NB4 (cell line): ENCODE measurements around the gene CYB561.

Experiments used
- DNase-seq: peaks from one replicate; pipeline ENCODE4 v3.0.0; 2010; ENCODE audit warnings: low read depth
- H3K4me3 ChIP-seq: one replicate; pipeline ENCODE4 v1.5.1; 2011; ENCODE audit warnings: mild to moderate bottlenecking, low read depth, low read length, moderate library complexity
- MYC ChIP-seq: IDR thresholded peaks from 2 replicates; pipeline ENCODE4 v1.6.1; 2011; ENCODE audit warnings: low read depth, low read length
- POLR2A ChIP-seq: IDR thresholded peaks from 2 replicates; pipeline ENCODE4 v1.6.1; 2011; ENCODE audit warnings: mild to moderate bottlenecking; ENCODE audit not compliant: insufficient read length; ENCODE audit errors: extremely low read depth
- TF ChIP-seq, protein P1 (sequence below): IDR thresholded peaks from 2 replicates; pipeline ENCODE4 v1.6.1; 2011; ENCODE audit warnings: low read depth, low read length
- TF ChIP-seq, protein P2 (sequence below): IDR thresholded peaks from one replicate; pipeline ENCODE4 v1.5.1; 2012; ENCODE audit warnings: low read depth, low read length

CYB561 gene

GRCh38 chr17:63439687-63440086, 6.4 kb downstream of the CYB561 start:
- TF ChIP-seq MYC (no peak), POLR2A (no peak)
- TF ChIP-seq, protein P1, sequence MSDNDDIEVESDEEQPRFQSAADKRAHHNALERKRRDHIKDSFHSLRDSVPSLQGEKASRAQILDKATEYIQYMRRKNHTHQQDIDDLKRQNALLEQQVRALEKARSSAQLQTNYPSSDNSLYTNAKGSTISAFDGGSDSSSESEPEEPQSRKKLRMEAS, result no peak
- TF ChIP-seq, protein P2, sequence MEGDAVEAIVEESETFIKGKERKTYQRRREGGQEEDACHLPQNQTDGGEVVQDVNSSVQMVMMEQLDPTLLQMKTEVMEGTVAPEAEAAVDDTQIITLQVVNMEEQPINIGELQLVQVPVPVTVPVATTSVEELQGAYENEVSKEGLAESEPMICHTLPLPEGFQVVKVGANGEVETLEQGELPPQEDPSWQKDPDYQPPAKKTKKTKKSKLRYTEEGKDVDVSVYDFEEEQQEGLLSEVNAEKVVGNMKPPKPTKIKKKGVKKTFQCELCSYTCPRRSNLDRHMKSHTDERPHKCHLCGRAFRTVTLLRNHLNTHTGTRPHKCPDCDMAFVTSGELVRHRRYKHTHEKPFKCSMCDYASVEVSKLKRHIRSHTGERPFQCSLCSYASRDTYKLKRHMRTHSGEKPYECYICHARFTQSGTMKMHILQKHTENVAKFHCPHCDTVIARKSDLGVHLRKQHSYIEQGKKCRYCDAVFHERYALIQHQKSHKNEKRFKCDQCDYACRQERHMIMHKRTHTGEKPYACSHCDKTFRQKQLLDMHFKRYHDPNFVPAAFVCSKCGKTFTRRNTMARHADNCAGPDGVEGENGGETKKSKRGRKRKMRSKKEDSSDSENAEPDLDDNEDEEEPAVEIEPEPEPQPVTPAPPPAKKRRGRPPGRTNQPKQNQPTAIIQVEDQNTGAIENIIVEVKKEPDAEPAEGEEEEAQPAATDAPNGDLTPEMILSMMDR, result no peak
- no peak overlapping the region for H3K4me3 ChIP-seq
- peak; percentile 68 for DNase-seq

DNA sequence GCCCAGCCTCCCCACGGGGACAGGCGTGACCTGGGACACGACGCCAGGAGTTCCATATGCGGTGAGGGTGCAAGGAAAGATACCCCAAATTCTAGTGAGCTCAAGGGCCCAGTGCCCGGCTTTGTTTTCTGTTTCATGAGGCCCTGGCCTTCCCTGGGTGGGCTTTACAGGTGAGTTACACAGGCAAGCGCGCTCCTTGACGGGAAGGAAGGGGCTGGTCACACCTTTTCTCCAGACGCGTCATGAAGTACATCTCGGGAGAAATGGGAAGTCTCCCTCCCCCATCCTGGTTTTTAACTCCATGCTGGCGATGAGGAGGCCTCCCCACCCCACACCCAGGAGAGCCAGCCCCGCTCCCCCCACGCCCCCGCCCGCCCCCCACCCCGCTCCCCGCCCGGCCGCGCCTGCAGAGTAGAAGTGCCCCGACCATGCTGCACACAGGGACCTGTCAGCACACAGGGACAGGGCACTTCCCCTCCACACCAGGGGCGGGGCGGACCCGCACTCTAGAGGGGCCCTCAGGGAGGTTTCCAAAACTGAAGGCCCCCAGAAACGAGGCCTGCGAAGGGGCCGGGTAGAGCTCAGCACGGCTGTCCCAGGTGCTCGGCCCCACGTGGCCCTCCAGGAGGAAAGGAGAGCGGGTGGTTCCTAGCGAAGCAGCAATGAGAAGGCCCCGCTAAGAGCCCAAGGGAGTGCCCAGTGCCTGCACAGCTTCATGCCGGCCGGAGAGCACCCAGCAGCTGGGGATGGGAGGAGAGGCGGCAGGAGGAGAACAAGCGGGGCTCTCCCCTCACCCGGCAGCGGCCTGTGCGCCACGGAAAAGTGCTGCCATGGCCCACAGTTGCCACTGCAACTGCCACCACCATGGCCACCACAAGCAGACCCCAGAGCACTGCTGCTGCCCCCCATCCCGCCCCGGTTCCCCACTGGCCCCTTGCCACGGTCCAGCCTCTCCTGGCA, 7.7 kb downstream of the CYB561 start:
- TF ChIP-seq, protein P1, result no peak
- DNase-seq, result no peak
- H3K4me3 ChIP-seq, result no peak overlapping the region

- no peak for TF ChIP-seq MYC
- TF ChIP-seq, protein P1, result no peak
- no peak for TF ChIP-seq POLR2A
- TF ChIP-seq, protein P2, result no peak
- H3K4me3 ChIP-seq, result no peak overlapping the region
- DNase-seq, result no peak
These were observed 8.6 kb downstream of the CYB561 start for GRCh38 chr17:63437287-63438091.

GRCh38 chr17:63436523-63437110, 9.5 kb downstream of the CYB561 start:
- no peak overlapping the region for H3K4me3 ChIP-seq
- no peak for DNase-seq
- TF ChIP-seq, protein P1, result no peak
- TF ChIP-seq, protein P2, result peak; percentile 15

DNA sequence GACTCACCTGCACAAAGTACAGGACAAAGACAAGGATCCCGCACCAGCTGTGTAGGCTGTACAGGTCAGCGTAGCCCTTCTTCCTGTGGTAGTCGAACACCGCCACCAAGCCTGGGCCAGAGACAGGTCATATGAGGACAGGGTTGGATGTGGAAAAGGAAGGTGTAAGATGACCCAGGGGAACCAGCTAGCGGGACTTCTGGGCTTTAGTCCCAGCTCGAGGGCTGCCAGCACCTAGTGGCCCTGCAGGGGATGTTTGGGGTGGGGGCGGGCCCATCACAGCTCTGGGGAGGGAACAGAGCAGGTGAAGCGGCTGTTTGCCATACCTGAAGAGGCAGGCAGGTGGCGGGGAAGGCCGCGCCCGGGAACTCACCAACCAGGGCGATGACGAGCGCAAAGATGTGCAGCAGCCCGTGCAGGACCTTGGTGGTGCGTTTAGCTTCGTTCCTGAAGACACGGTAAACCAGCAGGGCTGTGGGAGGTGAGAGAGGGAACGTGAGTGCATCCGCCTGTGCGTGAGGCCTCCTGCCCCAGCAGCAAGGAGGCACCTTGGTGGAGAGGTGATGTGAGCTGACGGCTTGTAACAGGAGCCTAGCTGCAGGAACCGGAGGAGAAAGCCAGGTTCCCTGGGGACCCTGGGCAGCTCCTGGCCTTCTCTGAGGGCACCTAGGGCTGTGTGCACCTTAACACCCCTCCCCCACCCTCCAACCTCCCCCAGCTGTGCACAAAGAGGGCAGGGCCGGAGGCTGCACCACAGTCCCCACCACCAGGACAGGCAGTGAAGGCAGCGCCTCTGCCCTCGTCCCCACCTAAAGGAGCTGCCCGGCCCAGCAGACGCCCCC, 10.2 kb downstream of the CYB561 start:
- TF ChIP-seq, protein P1, result no peak
- TF ChIP-seq POLR2A, result no peak
- TF ChIP-seq, protein P2, result no peak
- TF ChIP-seq MYC, result no peak
- no peak overlapping the region for H3K4me3 ChIP-seq
- DNase-seq, result no peak
